SJCRH30 (cell line): ENCODE data around the gene ZDHHC1. TPM values are rescaled to one million over a fixed set of nuclear protein-coding genes. Genes with fewer than 3 reads are reported as not detected.
A peak's percentile ranks its signal among the peaks of the same experiment; 100 is the strongest.
"Not testable (repeated sequence)": the region's sequence is repeated elsewhere in the genome, so short reads cannot be mapped to it uniquely, and the experiment has no call there.

ENCODE experiments used
- DNase-seq, 2 experiments: peaks; one replicate each; pipeline ENCODE4 v3.0.0-alpha.2; 2015 to 2020
- H3K27ac ChIP-seq: fragments of 250-450 bp; sonication (Bioruptor Pico); 2 replicates; pipeline ENCODE4 v1.5.1; 2020; ENCODE audit warnings: mild to moderate bottlenecking, moderate library complexity
- H3K27me3 ChIP-seq: fragments of 250-450 bp; sonication (Bioruptor Pico); 2 replicates; pipeline ENCODE4 v1.5.1; 2020; ENCODE audit warnings: mild to moderate bottlenecking, moderate library complexity
- H3K36me3 ChIP-seq: fragments of 250-450 bp; sonication (Bioruptor Pico); 2 replicates; pipeline ENCODE4 v1.5.1; 2020; ENCODE audit warnings: mild to moderate bottlenecking, moderate library complexity
- H3K4me1 ChIP-seq: fragments of 250-450 bp; sonication (Bioruptor Pico); 2 replicates; pipeline ENCODE4 v1.5.1; 2020; ENCODE audit warnings: mild to moderate bottlenecking, moderate library complexity
- H3K4me3 ChIP-seq: fragments of 250-450 bp; sonication (Bioruptor Pico); 2 replicates; pipeline ENCODE4 v1.5.1; 2020; ENCODE audit warnings: mild to moderate bottlenecking, moderate library complexity
- H3K9me3 ChIP-seq: fragments of 250-450 bp; sonication (Bioruptor Pico); replicated peaks from 2 replicates; pipeline ENCODE4 v1.5.1; 2020; ENCODE audit warnings: mild to moderate bottlenecking, moderate library complexity
- total RNA-seq: library from RNA; depleted of rRNA; stranded (reverse); fragments of >200 nt; shearing (Covaris generic); gene quantifications from 2 replicates; pipeline ENCODE4 v1.2.3, GENCODE V29; 2014

ZDHHC1 gene
- total RNA-seq, 1 experiment from 2014 or later = not detected

DNA sequence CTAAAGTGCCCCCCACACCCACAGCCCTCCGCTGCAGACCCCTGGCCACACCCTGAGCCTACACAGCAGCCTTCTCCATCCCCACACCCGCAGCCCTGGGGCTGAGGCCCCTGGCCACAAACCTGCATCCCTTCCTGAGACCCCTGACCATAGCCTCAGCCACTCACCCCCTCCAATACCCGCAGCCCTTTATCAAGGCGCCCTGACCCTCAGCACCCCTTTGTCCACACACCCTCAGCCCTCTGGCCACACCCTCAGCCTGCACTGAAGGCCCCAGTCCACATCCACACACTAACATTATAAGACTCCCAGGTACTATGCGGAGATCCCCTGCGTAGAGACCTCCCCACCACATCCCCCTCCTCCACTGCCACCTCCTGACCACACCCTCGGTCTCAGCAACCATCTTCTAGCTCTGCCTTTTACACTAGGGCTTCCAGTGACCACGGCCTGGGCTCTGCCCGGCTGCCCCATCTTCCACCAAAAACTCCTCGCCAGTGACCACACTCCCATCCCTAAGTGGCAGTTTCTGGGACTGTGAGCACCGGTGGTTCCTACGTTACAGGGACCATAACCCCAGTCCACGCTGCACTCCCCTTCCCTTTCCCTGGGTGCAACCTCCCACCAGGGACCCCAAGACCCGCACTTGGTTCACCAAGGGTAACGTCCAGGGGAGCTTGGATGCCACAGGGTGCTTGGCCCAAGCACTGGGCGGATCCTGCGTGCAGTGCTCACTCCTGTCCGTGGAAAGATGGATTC lies 23.8 kb downstream of the ZDHHC1 start:
- Histone ChIP-seq H3K27ac (peak overlapping the region; percentile 77), H3K9me3 (no peaks in the 10 kb centered on the region), H3K36me3 (no peaks in the 10 kb centered on the region), H3K4me1 (peaks cover 38% of the 10 kb centered on the region), H3K4me3 (peak overlapping the region; percentile 67), H3K27me3 (no peaks in the 10 kb centered on the region)
- no peak for DNase-seq

DNA sequence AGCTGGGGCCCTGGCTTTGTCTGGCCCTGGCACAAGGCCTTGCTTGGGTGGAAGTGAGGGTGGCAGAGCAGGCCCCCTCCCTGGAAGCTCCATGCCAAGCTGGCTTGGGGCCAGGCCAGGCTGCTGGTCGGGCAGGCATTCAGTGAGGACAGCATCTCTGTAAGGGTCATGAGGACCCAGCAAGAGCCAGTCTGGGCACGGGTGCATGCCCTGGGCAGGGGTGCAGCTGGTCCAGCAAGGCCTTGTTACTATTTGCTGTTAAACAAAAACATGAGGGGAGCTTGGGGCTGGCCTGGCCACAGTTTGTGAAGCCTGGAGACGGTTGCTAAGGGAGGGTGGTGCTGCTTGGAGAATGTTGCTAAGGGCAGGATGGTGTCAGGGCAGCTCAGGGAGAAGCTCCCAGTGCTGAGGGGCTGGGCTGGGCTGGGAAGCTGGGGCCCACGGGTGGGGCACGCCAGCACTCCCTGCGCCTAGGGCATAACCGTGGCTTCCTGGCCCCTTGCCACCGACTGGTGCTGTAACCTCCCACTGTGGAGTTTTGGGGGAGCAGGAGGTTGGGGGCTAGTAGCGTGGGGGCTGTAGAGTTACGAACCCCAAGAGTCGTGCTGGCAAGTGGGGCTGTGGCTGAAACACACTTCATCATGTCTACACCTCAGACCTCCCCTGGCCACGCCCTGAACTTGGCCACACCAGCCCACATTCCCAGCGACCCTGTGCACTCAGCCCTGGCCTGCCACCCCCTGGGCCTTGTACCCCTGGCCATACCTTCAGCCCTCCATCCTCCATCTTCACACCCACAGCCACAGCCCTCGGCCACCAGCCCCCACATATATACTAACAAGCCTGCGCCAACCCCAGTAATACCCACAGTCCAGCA lies 24.6 kb downstream of the ZDHHC1 start:
- no peak for DNase-seq
- Histone ChIP-seq H3K4me3 (no peak overlapping the region), H3K9me3 (no peaks in the 10 kb centered on the region), H3K27ac (no peak overlapping the region), H3K36me3 (no peaks in the 10 kb centered on the region), H3K4me1 (peaks cover 32% of the 10 kb centered on the region), H3K27me3 (no peaks in the 10 kb centered on the region)

DNA sequence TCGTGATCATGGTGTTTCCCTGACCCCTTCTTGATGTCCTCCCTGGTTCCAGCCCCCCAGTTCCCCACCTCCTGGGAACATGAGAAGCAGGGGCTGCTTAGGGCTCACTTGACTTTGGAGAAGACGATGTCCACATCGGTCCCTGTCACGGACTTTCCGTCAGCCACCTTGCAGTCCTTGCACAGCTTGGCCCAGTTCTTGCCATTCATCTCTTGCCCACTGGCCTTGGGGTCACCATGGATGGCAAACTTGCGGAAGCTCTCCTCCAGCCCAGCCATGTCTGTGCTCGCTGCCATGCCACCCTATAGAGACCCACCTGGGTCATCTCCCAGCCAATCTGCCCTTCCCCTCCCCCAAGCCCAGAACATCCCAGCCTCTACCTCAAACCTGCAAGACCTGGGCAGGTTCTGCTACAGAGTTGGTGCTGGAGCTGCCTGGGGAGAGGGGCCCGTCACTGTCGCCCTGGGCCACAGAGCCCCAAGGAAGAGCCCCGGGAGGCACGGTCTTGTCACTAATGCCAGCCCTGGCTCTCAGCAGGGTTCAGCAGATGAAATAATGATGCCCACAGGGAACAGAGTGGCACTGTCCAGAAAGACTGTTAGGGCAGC lies 25.4 kb downstream of the ZDHHC1 start:
- Histone ChIP-seq H3K4me3 (no peak overlapping the region), H3K27ac (no peak overlapping the region)

DNA sequence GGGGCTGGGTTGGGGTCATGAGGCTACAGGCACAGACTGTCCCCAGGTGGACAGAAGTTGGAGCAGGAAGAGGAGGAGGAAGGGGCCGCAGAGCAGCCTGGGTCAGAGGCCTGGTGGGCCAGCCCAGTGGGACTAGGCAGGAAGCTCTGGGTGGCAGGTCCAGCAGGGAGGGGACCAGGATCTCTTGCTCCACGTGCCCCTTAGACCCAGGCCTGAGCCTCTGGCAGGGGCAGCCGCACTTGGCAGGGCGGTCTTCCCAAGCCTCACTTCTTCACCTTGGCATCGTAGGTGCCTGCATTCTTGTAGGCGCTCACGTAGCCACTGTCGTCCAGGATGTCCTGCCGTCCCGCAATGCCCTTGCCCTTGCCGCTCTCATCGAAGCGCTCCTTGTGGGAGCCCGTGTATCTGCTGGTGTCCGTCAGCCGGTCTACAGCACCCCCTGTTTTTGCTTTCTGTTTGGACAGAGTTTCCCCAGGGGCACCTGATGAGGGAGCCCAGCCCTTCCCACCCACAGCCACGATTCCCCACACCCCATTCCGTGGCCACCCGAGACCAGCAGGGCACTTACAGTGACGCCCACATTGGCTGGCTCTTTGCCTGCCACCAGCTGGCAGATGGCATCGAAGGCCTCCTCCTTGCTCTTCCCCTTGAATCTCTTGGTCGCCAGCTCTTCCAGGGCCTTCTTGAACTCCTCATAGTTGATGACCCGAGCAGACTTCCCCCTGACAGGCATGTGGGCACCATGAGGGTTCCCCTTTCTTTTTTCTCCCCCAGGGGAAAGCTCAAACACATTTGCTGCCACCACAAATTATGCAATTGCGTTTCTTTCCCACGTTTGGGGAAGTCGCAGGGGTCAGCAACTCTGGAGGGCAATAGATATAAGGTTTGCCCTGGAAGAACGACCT lies 26.1 kb downstream of the ZDHHC1 start:
- no peak for DNase-seq
- H3K4me1 ChIP-seq = peaks cover 19% of the 10 kb centered on the region
- H3K27me3 ChIP-seq = no peaks in the 10 kb centered on the region
- no peak overlapping the region for H3K27ac ChIP-seq
- no peak overlapping the region for H3K4me3 ChIP-seq
- no peaks in the 10 kb centered on the region for H3K9me3 ChIP-seq
- no peaks in the 10 kb centered on the region for H3K36me3 ChIP-seq

More for the DNA sequence above, 25.4 kb downstream of the ZDHHC1 start:
- no peaks in the 10 kb centered on the region for H3K27me3 ChIP-seq
- H3K36me3 ChIP-seq = no peaks in the 10 kb centered on the region
- no peak for DNase-seq
- H3K9me3 ChIP-seq = no peaks in the 10 kb centered on the region
- H3K4me1 ChIP-seq = peaks cover 26% of the 10 kb centered on the region

DNA sequence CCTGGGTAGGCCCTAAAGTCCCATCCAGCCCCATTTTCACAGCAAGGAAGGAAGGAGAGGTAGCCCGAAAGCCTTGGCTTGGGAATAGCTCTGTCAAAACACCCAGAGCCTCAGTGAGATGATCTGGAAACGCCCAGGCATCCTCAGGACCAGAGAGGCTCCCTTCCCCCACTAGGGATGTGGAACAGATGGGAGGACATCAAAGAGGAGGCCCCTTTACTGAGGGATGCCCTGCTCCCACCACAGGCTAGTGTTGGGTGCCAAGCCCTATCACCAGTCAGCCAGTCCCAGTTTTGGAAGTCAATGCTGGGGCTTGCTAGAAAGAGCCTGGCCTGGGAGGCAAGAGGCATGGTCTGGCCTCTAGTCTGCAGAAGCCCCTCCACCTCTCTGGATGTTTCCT lies 27.7 kb downstream of the ZDHHC1 start:
- no peak overlapping the region for H3K4me3 ChIP-seq
- no peaks in the 10 kb centered on the region for H3K27me3 ChIP-seq
- no peak overlapping the region for H3K27ac ChIP-seq
- H3K4me1 ChIP-seq = peaks cover 9% of the 10 kb centered on the region
- no peaks in the 10 kb centered on the region for H3K9me3 ChIP-seq
- no peak for DNase-seq
- no peaks in the 10 kb centered on the region for H3K36me3 ChIP-seq

DNA sequence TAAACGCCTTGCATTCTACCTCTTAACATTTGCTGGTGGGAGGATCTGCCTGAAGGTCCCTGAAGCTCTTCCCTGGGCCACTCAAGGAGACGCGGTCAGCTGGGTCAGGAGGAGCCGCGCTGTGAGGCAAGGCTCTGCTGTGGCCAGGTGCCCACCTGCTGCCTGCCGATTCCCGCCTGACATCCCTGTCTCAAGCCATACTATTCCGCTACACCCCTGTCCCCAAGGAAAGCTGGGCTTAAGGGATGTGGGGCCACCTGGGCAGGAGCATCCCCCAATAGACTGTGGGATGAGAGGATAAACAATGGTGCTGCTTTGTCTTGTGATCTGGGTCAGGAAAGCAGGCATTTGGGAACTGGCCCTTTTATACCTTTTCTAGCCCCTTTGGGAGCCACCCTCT lies 28.1 kb downstream of the ZDHHC1 start:
- Histone ChIP-seq H3K4me3 (no peak overlapping the region), H3K36me3 (no peaks in the 10 kb centered on the region), H3K9me3 (no peaks in the 10 kb centered on the region), H3K27me3 (no peaks in the 10 kb centered on the region), H3K4me1 (peaks cover 9% of the 10 kb centered on the region; the same call in 1 of the 2 replicates), H3K27ac (no peak overlapping the region)
- DNase-seq = no peak

DNA sequence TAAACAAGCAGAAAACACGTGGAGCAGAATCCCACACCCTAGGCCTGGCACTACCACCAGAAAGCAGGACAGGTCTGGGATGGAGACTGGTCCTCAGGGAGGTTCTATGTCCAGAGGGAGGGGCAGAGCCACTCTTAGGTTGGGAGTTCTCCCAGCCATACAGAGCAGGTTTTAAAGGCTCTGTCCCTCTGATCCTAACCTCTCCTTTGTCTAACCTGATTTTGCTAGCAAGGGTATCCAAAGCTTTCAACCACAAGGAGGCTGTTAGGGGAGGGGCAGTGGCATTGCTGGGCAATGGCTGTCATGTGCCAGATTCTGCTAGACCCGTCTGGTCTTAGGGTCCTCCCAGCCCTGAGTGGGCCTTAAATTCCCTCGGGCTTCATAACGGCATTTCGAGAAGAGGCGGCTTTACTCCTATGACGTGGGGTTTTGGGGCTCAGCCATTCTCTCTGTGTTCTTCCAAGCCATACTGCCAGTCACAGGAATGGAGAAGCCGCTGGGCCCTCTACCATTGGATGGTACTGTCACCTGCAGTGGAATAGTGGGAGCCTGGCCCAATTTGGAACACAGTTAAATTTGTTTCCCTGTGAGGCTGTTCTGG lies 28.7 kb downstream of the ZDHHC1 start:
- no peak for DNase-seq
- no peak overlapping the region for H3K4me3 ChIP-seq
- H3K27me3 ChIP-seq = no peaks in the 10 kb centered on the region
- no peak overlapping the region for H3K27ac ChIP-seq
- no peaks in the 10 kb centered on the region for H3K9me3 ChIP-seq
- peaks cover 5% of the 10 kb centered on the region; the same call in 1 of the 2 replicates for H3K4me1 ChIP-seq
- H3K36me3 ChIP-seq = no peaks in the 10 kb centered on the region

DNA sequence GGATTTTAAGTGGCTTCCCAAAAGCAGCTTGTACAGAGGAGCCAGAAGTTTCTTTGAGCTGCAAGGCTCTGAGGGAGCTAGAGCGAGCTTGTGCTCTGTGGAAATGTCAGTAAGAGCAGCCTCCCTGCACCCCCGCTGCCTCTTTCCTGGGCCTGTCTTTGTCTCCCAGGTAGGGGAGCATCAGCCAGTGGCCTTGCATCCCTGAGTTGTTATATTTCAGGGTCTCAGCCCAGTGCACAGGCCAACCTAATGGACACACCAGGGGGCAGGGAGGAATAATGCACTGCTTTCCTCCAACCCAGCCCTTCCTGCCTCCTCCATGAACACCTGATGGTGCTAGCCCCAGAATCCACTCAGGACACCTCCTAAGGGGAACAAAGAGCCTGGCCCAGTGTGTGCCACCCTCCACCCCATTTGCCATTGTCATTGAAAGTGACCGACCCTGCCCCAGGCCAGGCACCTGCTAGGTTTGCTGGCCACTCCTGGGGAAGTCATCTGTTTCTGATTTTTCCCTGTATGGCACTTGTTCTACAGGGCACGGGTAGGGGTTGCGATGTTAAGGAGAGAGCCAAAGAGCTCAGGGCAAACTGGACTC lies 29.3 kb downstream of the ZDHHC1 start:
- Histone ChIP-seq H3K36me3 (no peaks in the 10 kb centered on the region), H3K27me3 (no peaks in the 10 kb centered on the region), H3K4me1 (no peaks in the 10 kb centered on the region; the same call in 1 of the 2 replicates), H3K4me3 (no peak overlapping the region), H3K27ac (no peak overlapping the region), H3K9me3 (no peaks in the 10 kb centered on the region)
- DNase-seq = no peak

DNA sequence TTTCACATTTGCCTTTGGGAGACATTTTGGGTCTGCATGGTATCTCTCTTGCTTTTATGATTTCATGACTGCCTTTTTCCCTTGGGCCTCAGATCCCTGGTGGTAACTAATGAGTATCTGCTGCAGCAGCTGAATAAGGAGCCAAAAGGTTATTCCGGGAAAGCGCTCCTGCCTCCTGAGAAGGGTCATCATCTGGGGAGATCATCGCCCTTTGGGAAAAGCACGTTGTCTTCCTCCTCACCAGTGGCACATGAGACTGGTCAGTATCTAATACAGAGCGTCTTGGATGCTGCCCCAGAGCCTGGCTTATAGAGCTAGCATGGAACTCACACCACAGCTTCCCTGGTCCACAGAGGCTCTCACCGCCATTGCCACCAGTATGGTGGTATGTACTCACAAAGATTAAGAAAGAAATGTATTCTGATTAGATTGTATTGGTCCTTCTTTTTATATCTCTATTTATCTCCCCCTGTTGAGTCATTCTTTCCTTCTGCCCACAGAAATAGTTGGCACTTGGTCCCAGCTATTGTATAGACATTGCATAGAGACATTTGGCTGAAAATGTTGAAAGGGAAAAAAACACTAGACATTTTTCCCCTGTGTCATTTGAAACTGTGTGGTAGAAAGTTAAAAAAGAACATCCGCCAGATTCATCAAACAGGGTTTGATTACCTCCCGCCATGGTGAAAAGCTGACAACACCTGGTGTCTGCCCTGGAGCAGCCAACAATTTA lies 31.3 kb downstream of the ZDHHC1 start:
- no peak overlapping the region for H3K4me3 ChIP-seq
- no peaks in the 10 kb centered on the region for H3K4me1 ChIP-seq
- H3K36me3 ChIP-seq = no peaks in the 10 kb centered on the region
- no peaks in the 10 kb centered on the region for H3K9me3 ChIP-seq
- H3K27ac ChIP-seq = no peak overlapping the region
- H3K27me3 ChIP-seq = no peaks in the 10 kb centered on the region; the same call in 1 of the 2 replicates
- DNase-seq = no peak

DNA sequence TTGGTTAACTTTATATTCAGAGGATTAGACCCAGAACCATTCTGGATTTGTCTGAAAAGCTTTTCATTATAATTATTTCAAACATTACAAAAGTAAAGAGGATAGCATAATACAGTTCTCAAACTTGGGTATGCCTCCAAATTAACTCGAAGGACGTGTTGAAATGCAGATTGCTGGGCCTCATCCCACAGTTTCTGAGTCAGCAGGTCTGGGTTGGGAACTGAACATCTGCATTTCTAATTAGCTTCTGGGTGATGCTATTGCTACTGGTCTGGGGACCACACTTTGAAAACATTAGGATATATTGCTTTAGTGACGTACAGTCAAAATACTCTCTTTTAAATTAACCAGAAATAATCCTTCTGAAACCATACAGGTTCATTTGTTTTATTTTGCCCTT lies 33.0 kb downstream of the ZDHHC1 start:
- DNase-seq = no peak
- Histone ChIP-seq H3K9me3 (no peaks in the 10 kb centered on the region), H3K4me1 (no peaks in the 10 kb centered on the region)

DNA sequence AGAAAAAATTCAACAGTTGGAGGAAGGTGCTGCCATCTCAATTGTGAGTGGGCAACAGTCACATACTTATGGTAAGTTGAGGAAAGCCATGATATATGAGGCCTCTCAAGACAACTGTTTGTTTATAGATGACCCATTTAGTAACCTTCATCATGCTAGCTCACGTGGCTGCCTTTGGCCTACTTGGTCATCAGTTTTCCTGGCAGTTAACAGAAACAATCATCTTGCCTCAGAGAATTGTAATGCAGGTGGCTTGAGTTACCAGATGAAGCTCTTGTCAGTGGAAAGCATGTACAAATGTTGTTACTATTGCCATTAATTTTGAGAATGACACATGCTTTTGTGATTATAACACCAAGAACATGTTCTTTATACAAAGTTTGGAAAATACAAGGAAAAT lies 37.6 kb downstream of the ZDHHC1 start:
- H3K27me3 ChIP-seq = peaks cover 4% of the 10 kb centered on the region; the same call in 1 of the 2 replicates
- no peak for DNase-seq
- no peaks in the 10 kb centered on the region for H3K9me3 ChIP-seq
- no peak overlapping the region for H3K4me3 ChIP-seq
- H3K4me1 ChIP-seq = no peaks in the 10 kb centered on the region
- no peaks in the 10 kb centered on the region for H3K36me3 ChIP-seq
- H3K27ac ChIP-seq = no peak overlapping the region

More for the DNA sequence above, 33.0 kb downstream of the ZDHHC1 start:
- Histone ChIP-seq H3K4me3 (no peak overlapping the region), H3K27me3 (no peaks in the 10 kb centered on the region; the same call in 1 of the 2 replicates), H3K27ac (no peak overlapping the region), H3K36me3 (no peaks in the 10 kb centered on the region)

DNA sequence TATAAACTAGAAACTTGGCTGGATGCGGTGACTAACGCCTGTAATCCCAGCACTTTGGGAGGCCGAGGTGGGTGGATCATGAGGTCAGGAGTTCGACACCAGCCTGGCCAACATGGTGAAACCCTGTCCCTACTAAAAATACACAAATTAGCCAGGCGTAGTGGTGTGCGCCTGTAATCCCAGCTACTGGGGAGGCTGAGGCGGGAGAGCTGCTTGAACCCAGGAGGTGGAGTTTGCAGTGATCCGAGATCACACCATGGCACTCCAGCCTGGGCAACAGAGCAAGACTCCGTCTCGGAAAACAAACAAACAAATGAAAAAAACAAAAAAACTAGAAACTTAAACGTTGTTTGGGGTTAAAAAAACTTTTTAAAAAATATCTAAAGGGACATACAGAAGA lies 40.3 kb downstream of the ZDHHC1 start:
- not testable (repeated sequence) for H3K27me3 ChIP-seq, H3K4me1 ChIP-seq, H3K27ac ChIP-seq, H3K9me3 ChIP-seq, H3K36me3 ChIP-seq, H3K4me3 ChIP-seq, DNase-seq

DNA sequence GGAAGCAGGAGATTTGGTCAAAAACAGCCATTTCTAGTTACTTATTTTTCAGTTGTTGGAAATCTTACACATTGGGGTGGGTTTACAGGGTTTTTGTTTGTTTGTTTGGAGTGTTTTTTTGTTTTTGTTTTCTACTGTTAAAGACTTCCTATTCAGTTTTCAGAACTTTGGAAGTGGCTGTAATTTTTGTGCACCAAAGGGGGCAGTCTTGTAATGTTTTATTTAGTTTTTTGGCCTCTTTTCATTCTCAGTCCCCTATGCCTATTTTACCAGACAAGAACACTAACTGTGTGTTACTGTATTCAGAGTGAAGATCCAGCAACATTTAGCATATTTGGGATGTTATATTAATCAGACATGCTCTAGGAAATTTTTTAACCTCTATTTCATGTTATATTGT lies 43.6 kb downstream of the ZDHHC1 start:
- Histone ChIP-seq H3K9me3 (peaks cover 4% of the 10 kb centered on the region; the same call in 1 of the 2 replicates), H3K36me3 (no peaks in the 10 kb centered on the region), H3K4me3 (no peak overlapping the region), H3K27ac (no peak overlapping the region), H3K27me3 (peaks cover 9% of the 10 kb centered on the region; the same call in 1 of the 2 replicates), H3K4me1 (no peaks in the 10 kb centered on the region)
- peak in 1 of 2 experiments; percentile 58 for DNase-seq
